Measurements from ENCODE around the gene CCDC170.

Gene CCDC170

GRCh38 chr6:151553416-151554165, 59.8 kb downstream of the CCDC170 start:
- Histone ChIP-seq H3K4me2 (ENCODE audit: low read length) (no peak overlapping the region), H3K36me3 (ENCODE audit: insufficient read depth, low read length) (no peaks in the 10 kb centered on the region), H4K20me1 (ENCODE audit: insufficient read depth, low read length) (no peaks in the 10 kb centered on the region), H3K9me3 (ENCODE audit: low read length) (no peaks in the 10 kb centered on the region), H3K27me3 (ENCODE audit: insufficient read depth, low read length) (no peaks in the 10 kb centered on the region), H3K9ac (ENCODE audit: low read length) (no peak overlapping the region), H3K4me3 (ENCODE audit: low read depth, low read length, poor library complexity, severe bottlenecking) (no peak overlapping the region), H2AFZ (ENCODE audit: low read length) (no peak overlapping the region), H3K9me2 (ENCODE audit: low read depth, low read length) (no peaks in the 10 kb centered on the region), H3K4me1 (ENCODE audit: insufficient read depth, low read length, severe bottlenecking) (no peaks in the 10 kb centered on the region), H3K79me2 (ENCODE audit: insufficient read depth, low read length) (no peaks in the 10 kb centered on the region), H3F3A (ENCODE audit: insufficient read depth, low read length) (no peaks in the 10 kb centered on the region), H3K27ac (ENCODE audit: low read depth, low read length, poor library complexity, severe bottlenecking) (no peak overlapping the region)
- no peak for TF ChIP-seq EZH2 (IDR thresholded peaks at IDR 0.05; ENCODE audit: borderline replicate concordance, low read length)
- TF ChIP-seq, protein P1, sequence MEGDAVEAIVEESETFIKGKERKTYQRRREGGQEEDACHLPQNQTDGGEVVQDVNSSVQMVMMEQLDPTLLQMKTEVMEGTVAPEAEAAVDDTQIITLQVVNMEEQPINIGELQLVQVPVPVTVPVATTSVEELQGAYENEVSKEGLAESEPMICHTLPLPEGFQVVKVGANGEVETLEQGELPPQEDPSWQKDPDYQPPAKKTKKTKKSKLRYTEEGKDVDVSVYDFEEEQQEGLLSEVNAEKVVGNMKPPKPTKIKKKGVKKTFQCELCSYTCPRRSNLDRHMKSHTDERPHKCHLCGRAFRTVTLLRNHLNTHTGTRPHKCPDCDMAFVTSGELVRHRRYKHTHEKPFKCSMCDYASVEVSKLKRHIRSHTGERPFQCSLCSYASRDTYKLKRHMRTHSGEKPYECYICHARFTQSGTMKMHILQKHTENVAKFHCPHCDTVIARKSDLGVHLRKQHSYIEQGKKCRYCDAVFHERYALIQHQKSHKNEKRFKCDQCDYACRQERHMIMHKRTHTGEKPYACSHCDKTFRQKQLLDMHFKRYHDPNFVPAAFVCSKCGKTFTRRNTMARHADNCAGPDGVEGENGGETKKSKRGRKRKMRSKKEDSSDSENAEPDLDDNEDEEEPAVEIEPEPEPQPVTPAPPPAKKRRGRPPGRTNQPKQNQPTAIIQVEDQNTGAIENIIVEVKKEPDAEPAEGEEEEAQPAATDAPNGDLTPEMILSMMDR (IDR thresholded peaks at IDR 0.05; ENCODE audit: low read length) = no peak

DNA sequence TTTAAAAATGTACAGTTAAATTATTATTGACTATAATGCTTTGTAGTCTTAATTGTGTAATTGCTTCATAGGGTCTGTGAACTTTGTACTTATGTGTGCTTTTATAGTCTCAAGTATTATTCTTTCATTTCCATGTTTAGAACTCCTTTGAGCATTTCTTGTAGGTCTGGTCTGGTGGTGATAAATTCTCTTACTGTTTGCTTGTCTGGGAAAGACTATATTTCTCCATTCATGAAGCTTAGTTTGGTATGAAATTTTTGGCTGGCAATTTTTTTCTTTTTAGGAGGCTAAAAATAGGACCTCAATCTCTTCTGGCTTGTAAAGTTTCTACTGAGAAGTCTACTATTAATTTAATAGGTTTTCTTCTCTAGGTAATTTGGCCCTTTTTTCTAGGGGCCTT, 67.4 kb downstream of the CCDC170 start:
- Histone ChIP-seq H3K9me3 (ENCODE audit: low read length) (no peaks in the 10 kb centered on the region), H3K9me2 (ENCODE audit: low read depth, low read length) (no peaks in the 10 kb centered on the region), H3K4me3 (ENCODE audit: low read depth, low read length, poor library complexity, severe bottlenecking) (no peak overlapping the region), H4K20me1 (ENCODE audit: insufficient read depth, low read length) (no peaks in the 10 kb centered on the region), H3K79me2 (ENCODE audit: insufficient read depth, low read length) (no peaks in the 10 kb centered on the region), H3K36me3 (ENCODE audit: insufficient read depth, low read length) (no peaks in the 10 kb centered on the region), H3K27me3 (ENCODE audit: insufficient read depth, low read length) (no peaks in the 10 kb centered on the region), H3K4me1 (ENCODE audit: insufficient read depth, low read length, severe bottlenecking) (no peaks in the 10 kb centered on the region), H2AFZ (ENCODE audit: low read length) (no peak overlapping the region), H3K9ac (ENCODE audit: low read length) (no peak overlapping the region), H3K27ac (ENCODE audit: low read depth, low read length, poor library complexity, severe bottlenecking) (no peak overlapping the region), H3F3A (ENCODE audit: insufficient read depth, low read length) (no peaks in the 10 kb centered on the region), H3K4me2 (ENCODE audit: low read length) (no peak overlapping the region)
- TF ChIP-seq, protein P1 (IDR thresholded peaks at IDR 0.05; ENCODE audit: low read length) = no peak
- no peak for TF ChIP-seq EZH2 (IDR thresholded peaks at IDR 0.05; ENCODE audit: borderline replicate concordance, low read length)

DNA sequence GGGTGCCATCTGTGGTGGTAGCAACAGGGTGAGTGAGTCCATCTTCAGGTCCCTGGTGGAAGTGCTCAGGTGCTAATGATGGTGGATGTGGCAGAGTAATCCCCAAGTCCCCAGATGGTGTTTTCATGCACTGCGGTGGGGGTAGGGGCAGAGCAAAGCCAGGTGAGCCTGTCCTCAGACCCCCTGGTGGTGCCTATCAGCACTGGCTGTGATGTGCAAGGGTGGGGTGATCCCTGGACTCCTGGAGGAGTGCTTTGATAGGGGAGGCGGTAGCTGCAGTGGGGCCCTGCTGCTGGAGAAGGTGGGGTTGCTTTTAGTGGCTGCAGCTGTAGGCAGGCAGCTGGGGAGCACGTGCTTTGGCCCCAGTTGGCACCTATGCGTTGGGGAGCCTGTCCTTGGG, 70.8 kb downstream of the CCDC170 start:
- Histone ChIP-seq H3K9me2 (ENCODE audit: low read depth, low read length) (no peaks in the 10 kb centered on the region), H3K4me2 (ENCODE audit: low read length) (no peak overlapping the region), H3K27ac (ENCODE audit: low read depth, low read length, poor library complexity, severe bottlenecking) (no peak overlapping the region), H3K9ac (ENCODE audit: low read length) (no peak overlapping the region), H4K20me1 (ENCODE audit: insufficient read depth, low read length) (no peaks in the 10 kb centered on the region), H3K36me3 (ENCODE audit: insufficient read depth, low read length) (no peaks in the 10 kb centered on the region), H2AFZ (ENCODE audit: low read length) (no peak overlapping the region), H3K27me3 (ENCODE audit: insufficient read depth, low read length) (no peaks in the 10 kb centered on the region), H3K4me3 (ENCODE audit: low read depth, low read length, poor library complexity, severe bottlenecking) (no peak overlapping the region), H3K79me2 (ENCODE audit: insufficient read depth, low read length) (no peaks in the 10 kb centered on the region), H3K4me1 (ENCODE audit: insufficient read depth, low read length, severe bottlenecking) (no peaks in the 10 kb centered on the region), H3F3A (ENCODE audit: insufficient read depth, low read length) (no peaks in the 10 kb centered on the region), H3K9me3 (ENCODE audit: low read length) (no peaks in the 10 kb centered on the region)
- TF ChIP-seq, protein P1 (IDR thresholded peaks at IDR 0.05; ENCODE audit: low read length) = no peak
- TF ChIP-seq EZH2 (IDR thresholded peaks at IDR 0.05; ENCODE audit: borderline replicate concordance, low read length) = no peak
